GM06990 (cell line): ENCODE results near the gene PLA2G6.
A peak's percentile ranks its signal among the peaks of the same experiment; 100 is the strongest.

Source experiments
- DNase-seq: peaks from one replicate; pipeline ENCODE4 v3.0.0-alpha.2; 2011; ENCODE audit not compliant: insufficient read length; ENCODE audit errors: extremely low read depth
- H3K27me3 ChIP-seq: replicated peaks from 2 replicates; pipeline ENCODE4 v1.6.0; 2011; ENCODE audit warnings: low read length; ENCODE audit not compliant: control insufficient read depth, insufficient read depth
- H3K36me3 ChIP-seq: 2 replicates; pipeline ENCODE4 v1.5.1; 2011; ENCODE audit warnings: low read length; ENCODE audit not compliant: control insufficient read depth, insufficient read depth
- H3K4me3 ChIP-seq: replicated peaks from 2 replicates; pipeline ENCODE4 v1.5.1; 2011; ENCODE audit warnings: low read depth, mild to moderate bottlenecking, control low read depth, low read length
- CTCF ChIP-seq: IDR thresholded peaks from 2 replicates; pipeline ENCODE4 v1.5.1; 2011; ENCODE audit warnings: low read length, control low read depth, mild to moderate bottlenecking, inconsistent platforms; ENCODE audit not compliant: insufficient read depth, poor library complexity, severe bottlenecking

PLA2G6 gene

DNA sequence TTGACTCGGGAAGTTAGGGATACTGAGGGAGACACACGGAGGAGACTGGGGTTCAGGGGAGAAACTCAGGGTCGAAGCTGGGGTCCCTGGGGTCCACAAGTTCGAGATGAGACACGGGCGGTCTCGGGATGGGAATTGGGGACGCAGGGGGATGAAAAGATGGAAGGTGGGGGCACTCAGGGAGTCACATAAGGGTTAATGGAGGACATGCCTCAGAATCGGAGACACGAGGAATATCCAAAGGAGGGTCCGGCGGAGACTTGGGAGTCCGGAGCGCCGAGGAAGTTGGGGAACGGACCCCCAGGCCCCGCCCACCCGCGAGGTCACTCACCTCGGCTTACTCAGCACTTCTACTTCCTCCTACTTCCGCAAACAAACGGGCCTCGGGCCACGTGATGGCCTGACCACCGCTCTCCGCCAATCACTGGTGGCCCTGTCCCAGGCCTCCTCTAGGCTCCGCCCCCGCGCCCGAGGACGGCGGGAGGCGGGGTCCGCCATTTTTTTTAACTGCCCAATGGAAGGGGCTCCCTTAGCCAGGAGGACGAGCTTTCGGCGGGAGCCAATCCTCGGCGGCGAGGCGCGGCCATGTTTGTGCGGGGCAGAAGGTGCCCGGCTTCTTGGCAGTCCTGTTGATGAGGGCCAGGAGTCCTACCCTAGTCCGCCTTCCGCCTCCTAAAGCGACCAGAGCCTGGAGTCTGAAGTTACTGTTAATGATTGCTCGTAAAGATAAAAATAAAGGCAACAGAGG is at the start of gene PLA2G6:
Gene PLA2G6, minus strand, starts transcription at position 378 of the 748 bp plus-strand sequence. CDS start 12,404 bp downstream, outside the sequence.
- TF ChIP-seq CTCF: no peak
- Histone ChIP-seq H3K36me3 (no peaks in the 10 kb centered on the region), H3K27me3 (no peaks in the 10 kb centered on the region), H3K4me3 (peak within 1 kb of the TSS; percentile 77)
- DNase-seq: peak; percentile 100

DNA sequence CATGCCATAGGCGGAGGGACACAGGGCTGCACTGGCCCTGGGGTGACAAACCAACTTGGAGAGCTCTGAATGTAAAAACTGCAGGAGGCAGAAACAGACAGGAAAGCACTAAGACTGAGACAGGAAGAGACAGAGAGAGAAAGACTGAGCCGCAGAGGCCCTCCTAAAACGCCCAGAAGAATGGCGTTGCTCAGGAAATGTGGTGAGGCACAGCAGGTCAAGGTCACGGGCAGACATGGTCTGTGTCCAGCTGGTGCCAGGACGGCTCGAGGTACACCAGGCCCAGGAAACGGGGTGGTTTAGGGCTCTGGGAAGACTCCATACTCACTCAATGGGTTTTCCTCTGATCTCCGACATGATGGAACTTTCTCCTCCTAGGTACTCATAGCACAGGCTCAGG is 49.3 kb upstream of the PLA2G6 start:
- H3K4me3 ChIP-seq: no peak overlapping the region
- TF ChIP-seq CTCF: no peak
- peaks cover 11% of the 10 kb centered on the region for H3K36me3 ChIP-seq
- H3K27me3 ChIP-seq: no peaks in the 10 kb centered on the region
- DNase-seq: no peak

GRCh38 chr22:38230108-38230825 is 48.6 kb upstream of the PLA2G6 start:
- no peaks in the 10 kb centered on the region for H3K27me3 ChIP-seq
- TF ChIP-seq CTCF: peak; percentile 31
- no peak overlapping the region for H3K4me3 ChIP-seq
- no peak for DNase-seq
- peaks cover 11% of the 10 kb centered on the region for H3K36me3 ChIP-seq

DNA sequence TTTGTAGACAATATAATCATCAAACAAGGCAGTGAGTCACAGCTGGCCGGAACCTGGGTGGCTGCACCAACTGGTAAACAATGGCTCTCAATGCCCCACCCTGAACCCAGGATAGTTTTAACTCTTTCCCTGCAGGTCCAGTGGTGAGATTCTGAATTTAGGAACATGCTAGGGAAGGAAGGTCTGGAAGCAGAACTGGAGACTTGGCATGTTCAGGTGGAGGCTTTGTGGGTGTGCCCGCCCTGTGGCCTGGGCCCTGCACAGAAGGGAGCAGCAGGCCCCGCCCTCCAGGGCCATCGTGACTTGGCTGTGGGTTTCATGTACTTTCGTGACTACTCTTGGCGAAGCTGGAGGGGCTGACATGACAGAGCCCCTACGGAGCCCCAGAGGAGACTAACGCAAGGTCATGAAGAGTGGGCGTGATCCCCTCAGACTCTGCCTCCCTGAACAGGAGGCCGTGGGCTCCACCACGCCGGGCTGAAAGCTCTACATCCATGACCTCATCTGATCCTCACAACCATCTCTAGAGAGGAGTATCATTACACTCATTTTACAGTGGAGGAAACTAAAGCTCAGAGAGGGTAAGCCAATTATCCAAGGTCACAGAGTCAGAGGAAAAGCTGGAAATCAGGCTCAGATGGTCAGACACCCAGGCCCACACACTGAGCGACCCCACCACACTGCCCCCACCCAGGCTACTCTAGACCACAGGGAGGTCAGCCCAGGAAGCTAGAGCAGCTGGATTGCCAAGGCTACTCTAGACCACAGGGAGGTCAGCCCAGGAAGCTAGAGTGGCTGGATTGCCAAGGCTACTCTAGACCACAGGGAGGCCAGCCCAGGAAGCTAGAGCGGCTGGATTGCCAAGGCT is 47.5 kb upstream of the PLA2G6 start:
- Histone ChIP-seq H3K4me3 (no peak overlapping the region), H3K27me3 (no peaks in the 10 kb centered on the region), H3K36me3 (peaks cover 11% of the 10 kb centered on the region)
- no peak for DNase-seq
- TF ChIP-seq CTCF: no peak

DNA sequence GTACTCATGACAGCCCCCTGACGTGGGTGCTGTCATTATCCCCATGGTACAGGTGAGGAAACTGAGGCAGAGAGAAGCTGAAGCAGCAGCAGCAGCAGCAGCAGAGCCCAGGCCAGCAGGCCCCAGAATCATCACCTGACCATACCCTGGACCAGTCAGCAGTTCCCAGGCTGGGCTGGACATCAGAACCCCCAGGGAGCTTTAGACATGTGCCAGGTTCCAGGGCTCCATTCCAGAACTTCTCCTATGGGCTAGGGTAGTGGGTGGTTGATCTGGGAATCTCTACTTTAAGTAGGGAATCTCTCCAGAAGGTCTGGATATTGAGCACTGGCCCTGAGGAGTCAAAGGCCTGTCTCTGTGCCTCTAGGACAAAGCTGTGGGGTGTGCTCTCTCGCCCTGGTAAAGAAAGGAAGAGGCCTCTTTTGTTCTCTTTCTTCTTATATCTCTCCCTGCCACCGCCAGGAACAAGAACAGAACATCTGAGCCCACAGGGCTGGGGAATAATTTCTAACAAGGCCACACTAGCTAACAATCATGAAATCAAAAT is 46.8 kb upstream of the PLA2G6 start:
- peaks cover 11% of the 10 kb centered on the region for H3K36me3 ChIP-seq
- TF ChIP-seq CTCF: no peak
- no peak for DNase-seq
- no peaks in the 10 kb centered on the region for H3K27me3 ChIP-seq
- H3K4me3 ChIP-seq: no peak overlapping the region
